ENCODE data around the gene AOAH. TPM values are rescaled to one million over a fixed set of nuclear protein-coding genes. Genes with fewer than 3 reads are reported as not detected.

AOAH gene
- total and polyA plus RNA-seq, 9 of the 15 experiments (the other 6 are each of a cell fraction or from before 2014, with no cell fraction given) = not detected

DNA sequence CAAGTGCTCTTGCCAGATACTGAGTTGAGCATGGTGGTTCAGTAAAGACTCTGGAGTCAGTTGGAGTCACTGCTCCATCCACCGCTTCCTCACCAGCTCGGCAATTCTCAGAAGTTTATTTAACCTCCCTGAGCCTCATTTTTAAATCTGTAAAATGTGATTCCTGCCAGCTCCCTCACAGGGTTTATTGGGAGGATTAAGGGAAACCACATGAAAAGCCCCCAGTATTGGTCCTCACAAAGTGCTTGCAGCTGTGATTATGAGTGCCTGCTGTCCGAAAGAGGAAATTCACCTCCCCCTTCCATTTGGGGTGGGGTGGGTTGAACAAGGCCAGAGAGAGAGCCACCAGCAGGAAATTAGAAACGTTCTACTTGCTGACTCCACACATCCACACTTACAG, 99.0 kb downstream of the AOAH start:
- ChIA-PET CTCF (ENCODE audit: low intra/inter-chr PET ratio) (no interaction called here), POLR2A (no interaction called here)
- TF ChIP-seq FOXK1 (CRISPR knock-in tag; IDR thresholded peaks at IDR 0.05; ENCODE audit: borderline replicate concordance) (no peak), BRD9 (IDR thresholded peaks at IDR 0.05; ENCODE audit: low read depth, partially characterized antibody) (no peak), ZNF134 (CRISPR knock-in tag; conservative IDR thresholded peaks at IDR 0.05) (no peak), MGA (IDR thresholded peaks at IDR 0.05) (no peak), ZNF24 (IDR thresholded peaks at IDR 0.05) (no peak), BDP1 (IDR thresholded peaks at IDR 0.05; ENCODE audit: insufficient read depth, insufficient read length) (no peak), SMAD3 (CRISPR knock-in tag; conservative IDR thresholded peaks at IDR 0.05) (no peak), EP300 (IDR thresholded peaks at IDR 0.05; ENCODE audit: low read length) (no peak), C11orf30 (IDR thresholded peaks at IDR 0.05; ENCODE audit: low read depth) (no peak), DPF2 (IDR thresholded peaks at IDR 0.05) (no peak), CREB1 (IDR thresholded peaks at IDR 0.05) (no peak), CREB1 (CRISPR knock-in tag; IDR thresholded peaks at IDR 0.05) (no peak), RB1 (IDR thresholded peaks at IDR 0.05; ENCODE audit: low read depth) (no peak)
- TF ChIP-seq, protein P1, sequence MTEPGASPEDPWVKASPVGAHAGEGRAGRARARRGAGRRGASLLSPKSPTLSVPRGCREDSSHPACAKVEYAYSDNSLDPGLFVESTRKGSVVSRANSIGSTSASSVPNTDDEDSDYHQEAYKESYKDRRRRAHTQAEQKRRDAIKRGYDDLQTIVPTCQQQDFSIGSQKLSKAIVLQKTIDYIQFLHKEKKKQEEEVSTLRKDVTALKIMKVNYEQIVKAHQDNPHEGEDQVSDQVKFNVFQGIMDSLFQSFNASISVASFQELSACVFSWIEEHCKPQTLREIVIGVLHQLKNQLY (CRISPR knock-in tag; conservative IDR thresholded peaks at IDR 0.05) = no peak
- no peak overlapping the region for H3K4me3 ChIP-seq
- no peak for DNase-seq (ENCODE audit: extremely low read depth in 1 of 4, low spot score in 3 of 4)
- intact Hi-C loops (cut with micrococcal nuclease) = no loop called here
- H3K4me1 ChIP-seq (replicated peaks in 1 of 2; ENCODE audit: control insufficient read depth in 2 of 2, insufficient read depth in 2 of 2, low read length in 2 of 2) = no peaks in the 10 kb centered on the region
- no peaks in the 10 kb centered on the region for H4K20me1 ChIP-seq (replicated peaks; ENCODE audit: control insufficient read depth, insufficient read depth, low read length)
- no peak for ATAC-seq
- no peaks in the 10 kb centered on the region for H3K36me3 ChIP-seq (ENCODE audit: control insufficient read depth, insufficient read depth, low read length)
- H3K4me2 ChIP-seq (ENCODE audit: insufficient read depth, low read length) = no peak overlapping the region
- peaks cover 2 to 21% of the 10 kb centered on the region in 2 experiments; a peak in 4 of 5 replicates for H3K27me3 ChIP-seq (ENCODE audit: control insufficient read depth in 2 of 2, insufficient read depth in 2 of 2, low read length in 2 of 2)
- BruUV-seq (replicated peaks) = no TSS peak
- no peaks in the 10 kb centered on the region for H3K9me1 ChIP-seq (ENCODE audit: control insufficient read depth, insufficient read depth, low read length)
- in situ Hi-C loops (cut with MboI) = no loop called here
- 0% methylated on average over 4 of the region's 4 CpGs for WGBS (ENCODE audit: insufficient coverage, low coverage, missing lambda C conversion rate)
- no peaks in the 10 kb centered on the region for H3K79me2 ChIP-seq (ENCODE audit: control insufficient read depth, insufficient read depth, low read length)
- no peak for FAIRE-seq
- no peak overlapping the region for H3K27ac ChIP-seq (ENCODE audit: extremely low read depth, low read depth, low read length)
- H3K9me3 ChIP-seq (replicated peaks; ENCODE audit: control insufficient read depth, insufficient read depth, low read depth, low read length) = no peaks in the 10 kb centered on the region
- H3K9ac ChIP-seq (ENCODE audit: insufficient read depth in 1 of 2, low read depth in 2 of 2, low read length in 2 of 2) = no peak overlapping the region
- no peak overlapping the region for H2AFZ ChIP-seq (ENCODE audit: low read depth, low read length)
